ENCODE results near the gene AGER.

DNA sequence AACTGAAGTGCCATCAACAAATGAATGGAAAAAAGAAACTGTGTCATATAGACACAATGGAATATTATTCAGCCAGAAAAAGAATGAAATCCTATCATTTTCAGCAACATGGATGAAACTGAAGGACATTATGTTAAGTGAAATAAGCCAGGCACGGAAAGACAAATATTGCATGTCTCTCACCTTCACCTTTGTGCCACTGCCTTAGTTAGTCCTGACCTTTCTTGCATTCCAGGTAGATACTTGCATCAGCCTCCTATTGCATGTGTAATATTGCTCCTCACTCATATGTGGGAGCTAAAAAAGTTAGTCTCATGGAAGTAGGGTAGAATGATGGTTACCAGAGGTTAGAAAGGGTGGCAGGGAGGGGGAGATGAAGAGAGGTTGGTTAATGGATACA is 24.9 kb upstream of the AGER start:
- no peak for TF ChIP-seq POLR2A (IDR thresholded peaks at IDR 0.05)
- TF ChIP-seq, protein P1, sequence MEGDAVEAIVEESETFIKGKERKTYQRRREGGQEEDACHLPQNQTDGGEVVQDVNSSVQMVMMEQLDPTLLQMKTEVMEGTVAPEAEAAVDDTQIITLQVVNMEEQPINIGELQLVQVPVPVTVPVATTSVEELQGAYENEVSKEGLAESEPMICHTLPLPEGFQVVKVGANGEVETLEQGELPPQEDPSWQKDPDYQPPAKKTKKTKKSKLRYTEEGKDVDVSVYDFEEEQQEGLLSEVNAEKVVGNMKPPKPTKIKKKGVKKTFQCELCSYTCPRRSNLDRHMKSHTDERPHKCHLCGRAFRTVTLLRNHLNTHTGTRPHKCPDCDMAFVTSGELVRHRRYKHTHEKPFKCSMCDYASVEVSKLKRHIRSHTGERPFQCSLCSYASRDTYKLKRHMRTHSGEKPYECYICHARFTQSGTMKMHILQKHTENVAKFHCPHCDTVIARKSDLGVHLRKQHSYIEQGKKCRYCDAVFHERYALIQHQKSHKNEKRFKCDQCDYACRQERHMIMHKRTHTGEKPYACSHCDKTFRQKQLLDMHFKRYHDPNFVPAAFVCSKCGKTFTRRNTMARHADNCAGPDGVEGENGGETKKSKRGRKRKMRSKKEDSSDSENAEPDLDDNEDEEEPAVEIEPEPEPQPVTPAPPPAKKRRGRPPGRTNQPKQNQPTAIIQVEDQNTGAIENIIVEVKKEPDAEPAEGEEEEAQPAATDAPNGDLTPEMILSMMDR (IDR thresholded peaks at IDR 0.05), result no peak
- no peak for TF ChIP-seq POLR2AphosphoS5 (IDR thresholded peaks at IDR 0.05)
- TF ChIP-seq EP300 (IDR thresholded peaks at IDR 0.05), result no peak

Data from upper lobe of left lung (tissue), 4 donors.